ENCODE results near the gene CDH13.

The CDH13 gene

GRCh38 chr16:83353241-83353640, 726.5 kb downstream of the CDH13 start:
- no peak overlapping the region for H2AFZ ChIP-seq (ENCODE audit: low read depth, low read length)
- H3K79me2 ChIP-seq (ENCODE audit: insufficient read depth, low read length): no peaks in the 10 kb centered on the region
- TF ChIP-seq EZH2 (IDR thresholded peaks at IDR 0.05; ENCODE audit: borderline replicate concordance, low read depth, low read length, severe bottlenecking) (no peak), CTCF (IDR thresholded peaks at IDR 0.05; ENCODE audit: borderline replicate concordance, extremely low read depth, low read length, poor library complexity, severe bottlenecking) (no peak)
- ATAC-seq (ENCODE audit: insufficient read depth, low read depth) (no peak), DNase-seq (no peak)
- no peaks in the 10 kb centered on the region for H3K36me3 ChIP-seq (ENCODE audit: insufficient read depth, low read length)
- no peak overlapping the region for H3K27ac ChIP-seq (ENCODE audit: low read length)
- H4K20me1 ChIP-seq (ENCODE audit: insufficient read depth, low read length): no peaks in the 10 kb centered on the region
- no peak overlapping the region for H3K4me3 ChIP-seq (ENCODE audit: low read depth in 1 of 2, low read length in 2 of 2)
- H3K9ac ChIP-seq (ENCODE audit: low read depth, low read length): no peak overlapping the region
- no peaks in the 10 kb centered on the region for H3K9me3 ChIP-seq (ENCODE audit: insufficient read depth, low read length, severe bottlenecking)
- H3K4me1 ChIP-seq (ENCODE audit: insufficient read depth, low read length): no peaks in the 10 kb centered on the region
- no peaks in the 10 kb centered on the region for H3K27me3 ChIP-seq (ENCODE audit: insufficient read depth, low read length, poor library complexity)
- no peak overlapping the region for H3K4me2 ChIP-seq (ENCODE audit: insufficient read depth, low read length)

GRCh38 chr16:83354015-83354414, 727.2 kb downstream of the CDH13 start:
- TF ChIP-seq EZH2 (IDR thresholded peaks at IDR 0.05; ENCODE audit: borderline replicate concordance, low read depth, low read length, severe bottlenecking) (no peak), CTCF (IDR thresholded peaks at IDR 0.05; ENCODE audit: borderline replicate concordance, extremely low read depth, low read length, poor library complexity, severe bottlenecking) (no peak)
- H4K20me1 ChIP-seq (ENCODE audit: insufficient read depth, low read length): no peaks in the 10 kb centered on the region
- ATAC-seq (ENCODE audit: insufficient read depth, low read depth): no peak

GRCh38 chr16:83355570-83356218, 728.9 kb downstream of the CDH13 start:
- Histone ChIP-seq H3K27me3 (ENCODE audit: insufficient read depth, low read length, poor library complexity) (no peaks in the 10 kb centered on the region), H4K20me1 (ENCODE audit: insufficient read depth, low read length) (no peaks in the 10 kb centered on the region), H3K9ac (ENCODE audit: low read depth, low read length) (no peak overlapping the region), H3K4me3 (ENCODE audit: low read depth in 1 of 2, low read length in 2 of 2) (no peak overlapping the region), H2AFZ (ENCODE audit: low read depth, low read length) (no peak overlapping the region), H3K79me2 (ENCODE audit: insufficient read depth, low read length) (no peaks in the 10 kb centered on the region), H3K4me1 (ENCODE audit: insufficient read depth, low read length) (no peaks in the 10 kb centered on the region), H3K9me3 (ENCODE audit: insufficient read depth, low read length, severe bottlenecking) (no peaks in the 10 kb centered on the region), H3K27ac (ENCODE audit: low read length) (no peak overlapping the region), H3K4me2 (ENCODE audit: insufficient read depth, low read length) (no peak overlapping the region), H3K36me3 (ENCODE audit: insufficient read depth, low read length) (no peaks in the 10 kb centered on the region)
- no peak for DNase-seq
- TF ChIP-seq CTCF (IDR thresholded peaks at IDR 0.05; ENCODE audit: borderline replicate concordance, extremely low read depth, low read length, poor library complexity, severe bottlenecking) (no peak), EZH2 (IDR thresholded peaks at IDR 0.05; ENCODE audit: borderline replicate concordance, low read depth, low read length, severe bottlenecking) (no peak)
- no peak for ATAC-seq (ENCODE audit: insufficient read depth, low read depth)

More at GRCh38 chr16:83354015-83354414, 727.2 kb downstream of the CDH13 start:
- no peak overlapping the region for H2AFZ ChIP-seq (ENCODE audit: low read depth, low read length)
- H3K4me2 ChIP-seq (ENCODE audit: insufficient read depth, low read length): no peak overlapping the region
- no peaks in the 10 kb centered on the region for H3K36me3 ChIP-seq (ENCODE audit: insufficient read depth, low read length)
- no peaks in the 10 kb centered on the region for H3K79me2 ChIP-seq (ENCODE audit: insufficient read depth, low read length)
- H3K27me3 ChIP-seq (ENCODE audit: insufficient read depth, low read length, poor library complexity): no peaks in the 10 kb centered on the region
- H3K4me3 ChIP-seq (ENCODE audit: low read depth in 1 of 2, low read length in 2 of 2): no peak overlapping the region
- H3K27ac ChIP-seq (ENCODE audit: low read length): no peak overlapping the region
- no peak overlapping the region for H3K9ac ChIP-seq (ENCODE audit: low read depth, low read length)
- no peaks in the 10 kb centered on the region for H3K4me1 ChIP-seq (ENCODE audit: insufficient read depth, low read length)
- DNase-seq: no peak
- no peaks in the 10 kb centered on the region for H3K9me3 ChIP-seq (ENCODE audit: insufficient read depth, low read length, severe bottlenecking)
